ENCODE results near the gene AIM2. TPM values are rescaled to one million over a fixed set of nuclear protein-coding genes. Genes with fewer than 3 reads are reported as not detected.
"Not testable (repeated sequence)": the region's sequence is repeated elsewhere in the genome, so short reads cannot be mapped to it uniquely, and the experiment has no call there.

The AIM2 gene
- total RNA-seq, 1 donor from 2014 or later: 2.4 TPM

GRCh38 chr1:159051436-159051835, 25.1 kb downstream of the AIM2 start:
- Histone ChIP-seq H3K4me1 (peaks cover 16% of the 10 kb centered on the region), H3K4me3 (no peak overlapping the region), H3K27ac (no peak overlapping the region), H3K9me3 (no peaks in the 10 kb centered on the region), H3K36me3 (peaks cover 91% of the 10 kb centered on the region), H3K27me3 (ENCODE audit: low read depth) (no peaks in the 10 kb centered on the region)
- ATAC-seq (no peak), DNase-seq (no peak)
- TF ChIP-seq, protein P1, sequence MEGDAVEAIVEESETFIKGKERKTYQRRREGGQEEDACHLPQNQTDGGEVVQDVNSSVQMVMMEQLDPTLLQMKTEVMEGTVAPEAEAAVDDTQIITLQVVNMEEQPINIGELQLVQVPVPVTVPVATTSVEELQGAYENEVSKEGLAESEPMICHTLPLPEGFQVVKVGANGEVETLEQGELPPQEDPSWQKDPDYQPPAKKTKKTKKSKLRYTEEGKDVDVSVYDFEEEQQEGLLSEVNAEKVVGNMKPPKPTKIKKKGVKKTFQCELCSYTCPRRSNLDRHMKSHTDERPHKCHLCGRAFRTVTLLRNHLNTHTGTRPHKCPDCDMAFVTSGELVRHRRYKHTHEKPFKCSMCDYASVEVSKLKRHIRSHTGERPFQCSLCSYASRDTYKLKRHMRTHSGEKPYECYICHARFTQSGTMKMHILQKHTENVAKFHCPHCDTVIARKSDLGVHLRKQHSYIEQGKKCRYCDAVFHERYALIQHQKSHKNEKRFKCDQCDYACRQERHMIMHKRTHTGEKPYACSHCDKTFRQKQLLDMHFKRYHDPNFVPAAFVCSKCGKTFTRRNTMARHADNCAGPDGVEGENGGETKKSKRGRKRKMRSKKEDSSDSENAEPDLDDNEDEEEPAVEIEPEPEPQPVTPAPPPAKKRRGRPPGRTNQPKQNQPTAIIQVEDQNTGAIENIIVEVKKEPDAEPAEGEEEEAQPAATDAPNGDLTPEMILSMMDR (IDR thresholded peaks at IDR 0.05): no peak
- intact Hi-C loops (cut with DNase I): no loop called here

DNA sequence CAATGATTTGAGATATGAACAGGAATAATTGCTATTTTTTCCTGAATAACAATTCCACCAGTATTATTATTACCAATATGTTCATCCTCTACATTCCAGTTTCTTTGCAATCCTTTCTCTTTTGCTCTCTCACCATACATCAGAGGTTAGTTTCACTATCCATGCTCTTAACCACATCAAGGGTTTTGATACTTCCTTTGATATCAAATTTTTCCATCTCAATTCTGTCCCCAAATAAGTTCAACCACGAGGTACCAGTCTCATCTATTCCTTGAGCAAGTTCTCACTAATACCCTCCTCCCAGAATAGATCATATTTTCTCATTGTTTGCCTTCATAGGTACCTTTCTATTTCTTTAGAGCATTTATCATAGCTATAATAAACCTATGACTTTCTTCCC, 30.1 kb downstream of the AIM2 start:
- not testable (repeated sequence) for ATAC-seq
- peaks cover 86% of the 10 kb centered on the region for H3K36me3 ChIP-seq

GRCh38 chr1:159040893-159041724, 35.5 kb downstream of the AIM2 start:
- no peak for ATAC-seq
- peaks cover 95% of the 10 kb centered on the region for H3K36me3 ChIP-seq

More for the DNA sequence above, 30.1 kb downstream of the AIM2 start:
- intact Hi-C loops (cut with DNase I); H3K27me3 ChIP-seq (ENCODE audit: low read depth); H3K27ac ChIP-seq; DNase-seq; H3K4me3 ChIP-seq; H3K4me1 ChIP-seq; H3K9me3 ChIP-seq: not testable (repeated sequence)

GRCh38 chr1:159040206-159040605, 36.4 kb downstream of the AIM2 start:
- ATAC-seq: no peak
- no peak for DNase-seq
- intact Hi-C loops (cut with DNase I): no loop called here

More at GRCh38 chr1:159040893-159041724, 35.5 kb downstream of the AIM2 start:
- Histone ChIP-seq H3K4me1 (no peaks in the 10 kb centered on the region), H3K27me3 (ENCODE audit: low read depth) (no peaks in the 10 kb centered on the region), H3K4me3 (no peak overlapping the region), H3K9me3 (no peaks in the 10 kb centered on the region), H3K27ac (no peak overlapping the region)
- intact Hi-C loops (cut with DNase I): no loop called here
- TF ChIP-seq, protein P1 (IDR thresholded peaks at IDR 0.05): no peak
- DNase-seq: no peak

GRCh38 chr1:159030877-159031447, 45.6 kb downstream of the AIM2 start:
- no peaks in the 10 kb centered on the region for H3K9me3 ChIP-seq
- TF ChIP-seq, protein P1 (IDR thresholded peaks at IDR 0.05): no peak
- intact Hi-C loops (cut with DNase I): no loop called here

More at GRCh38 chr1:159040206-159040605, 36.4 kb downstream of the AIM2 start:
- Histone ChIP-seq H3K4me1 (no peaks in the 10 kb centered on the region), H3K4me3 (no peak overlapping the region), H3K36me3 (peaks cover 95% of the 10 kb centered on the region), H3K9me3 (no peaks in the 10 kb centered on the region), H3K27me3 (ENCODE audit: low read depth) (no peaks in the 10 kb centered on the region), H3K27ac (no peak overlapping the region)
- TF ChIP-seq, protein P1 (IDR thresholded peaks at IDR 0.05): no peak

GRCh38 chr1:159030311-159030710, 46.3 kb downstream of the AIM2 start:
- no peak for DNase-seq

More at GRCh38 chr1:159030877-159031447, 45.6 kb downstream of the AIM2 start:
- DNase-seq (no peak), ATAC-seq (no peak)
- Histone ChIP-seq H3K36me3 (peaks cover 72% of the 10 kb centered on the region), H3K27me3 (ENCODE audit: low read depth) (no peaks in the 10 kb centered on the region), H3K4me3 (no peak overlapping the region), H3K27ac (no peak overlapping the region), H3K4me1 (peaks cover 22% of the 10 kb centered on the region)

GRCh38 chr1:159026841-159027240, 49.7 kb downstream of the AIM2 start:
- DNase-seq; H3K27me3 ChIP-seq (ENCODE audit: low read depth); intact Hi-C loops (cut with DNase I); ATAC-seq; H3K27ac ChIP-seq; H3K9me3 ChIP-seq; H3K4me3 ChIP-seq: not testable (repeated sequence)
- H3K36me3 ChIP-seq: peaks cover 69% of the 10 kb centered on the region
- peaks cover 29% of the 10 kb centered on the region for H3K4me1 ChIP-seq

More at GRCh38 chr1:159030311-159030710, 46.3 kb downstream of the AIM2 start:
- intact Hi-C loops (cut with DNase I): no loop called here
- Histone ChIP-seq H3K27me3 (ENCODE audit: low read depth) (no peaks in the 10 kb centered on the region), H3K4me1 (peaks cover 22% of the 10 kb centered on the region), H3K4me3 (no peak overlapping the region), H3K27ac (no peak overlapping the region), H3K36me3 (peaks cover 72% of the 10 kb centered on the region), H3K9me3 (no peaks in the 10 kb centered on the region)
- ATAC-seq: no peak
- TF ChIP-seq, protein P1 (IDR thresholded peaks at IDR 0.05): no peak

All from lower lobe of right lung (tissue), 2 donors.